Activated CD4-positive, alpha-beta T cell treated with anti-CD3 and anti-CD28 coated beads, Interleukin-2, amount 10 ng/mL, durations not matched to agents 7 days and 5 days (primary cell): ENCODE results near the gene WWC2. TPM values are rescaled to one million over a fixed set of nuclear protein-coding genes. Genes with fewer than 3 reads are reported as not detected.
A peak's percentile ranks its signal among the peaks of the same experiment; 100 is the strongest.

Source experiments
- CTCF ChIA-PET: fragments of 350-600 bp; sonication (Branson Sonifier 250); formaldehyde crosslinking; loops from one replicate; lab custom pipeline; 2021; ENCODE audit warnings: antibody characterized with exemption; lab: Charles Lee
- POLR2A ChIA-PET: fragments of 350-600 bp; sonication (Branson Sonifier 250); formaldehyde crosslinking; loops from one replicate; lab custom pipeline; 2021; ENCODE audit warnings: antibody characterized with exemption; lab: Charles Lee
- DNase-seq: peaks from one replicate; pipeline ENCODE4 v3.0.0-alpha.2; 2020
- H3K27ac Mint-ChIP-seq: one replicate; pipeline ENCODE4 v1.8.0; 2021; ENCODE audit warnings: mild to moderate bottlenecking, moderate library complexity, mixed read lengths
- H3K27me3 Mint-ChIP-seq: one replicate; pipeline ENCODE4 v1.8.0; 2021; ENCODE audit warnings: mixed read lengths
- H3K36me3 Mint-ChIP-seq: one replicate; pipeline ENCODE4 v1.8.0; 2021; ENCODE audit warnings: low read depth, mixed read lengths
- H3K4me1 Mint-ChIP-seq: one replicate; pipeline ENCODE4 v1.8.0; 2021; ENCODE audit warnings: mixed read lengths
- H3K4me3 Mint-ChIP-seq: one replicate; pipeline ENCODE4 v1.8.0; 2021; ENCODE audit warnings: mild to moderate bottlenecking, moderate library complexity, mixed read lengths
- H3K9me3 Mint-ChIP-seq: one replicate; pipeline ENCODE4 v1.8.0; 2021; ENCODE audit warnings: mixed read lengths
- total RNA-seq, 2 experiments: library from RNA; stranded (reverse); gene quantifications; one replicate each; pipeline ENCODE4 v1.2.3, GENCODE V29; 2021

The WWC2 gene
- total RNA-seq, 2 experiments from 2014 or later, result 0.25 to 0.52 TPM

DNA sequence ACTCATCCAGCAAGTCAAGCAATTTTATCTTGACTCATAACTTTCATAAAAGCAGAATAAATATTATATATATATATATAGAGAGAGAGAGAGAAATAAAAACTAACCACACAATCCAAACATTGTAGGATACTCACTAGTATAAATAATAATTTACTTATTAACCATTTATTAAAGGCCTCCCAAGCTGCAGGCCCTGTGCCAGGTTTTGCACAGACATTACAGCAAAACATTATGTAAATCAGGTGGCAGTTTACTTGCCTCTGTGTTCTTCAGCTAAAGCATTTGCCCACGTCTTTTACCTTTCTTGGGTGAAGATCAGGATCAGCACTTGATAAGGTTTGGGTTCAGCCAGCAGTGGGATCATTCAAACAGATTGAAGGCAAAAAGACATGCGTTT lies 145.4 kb downstream of the WWC2 start:
- H3K4me3 Mint-ChIP-seq, result no peak overlapping the region
- ChIA-PET POLR2A (no interaction called here), CTCF (no interaction called here)
- no peaks in the 10 kb centered on the region for H3K36me3 Mint-ChIP-seq
- peaks cover 2% of the 10 kb centered on the region for H3K27me3 Mint-ChIP-seq
- H3K27ac Mint-ChIP-seq, result no peak overlapping the region
- no peaks in the 10 kb centered on the region for H3K4me1 Mint-ChIP-seq
- DNase-seq, result no peak
- no peaks in the 10 kb centered on the region for H3K9me3 Mint-ChIP-seq

DNA sequence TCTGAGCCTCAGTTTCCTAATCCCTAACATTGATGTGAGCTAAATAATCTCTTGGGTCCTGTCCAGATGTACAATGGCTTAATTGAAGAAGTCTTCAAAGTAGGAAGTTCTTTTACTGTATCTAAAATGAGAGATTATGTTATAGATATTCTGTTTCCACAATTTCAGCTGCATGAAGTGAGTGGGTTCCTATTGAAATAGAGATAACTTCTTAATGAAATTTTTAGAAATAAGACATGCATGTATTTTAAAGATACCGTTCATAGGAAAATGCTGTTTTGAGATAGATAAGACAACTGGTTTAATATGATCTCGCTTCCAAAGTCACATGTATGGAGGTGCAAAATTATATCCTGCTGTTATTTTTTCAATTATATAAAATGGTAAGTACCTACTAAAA lies 149.1 kb downstream of the WWC2 start:
- Mint-ChIP-seq H3K36me3 (no peaks in the 10 kb centered on the region), H3K9me3 (no peaks in the 10 kb centered on the region), H3K4me3 (no peak overlapping the region), H3K27me3 (peaks cover 3% of the 10 kb centered on the region), H3K27ac (no peak overlapping the region), H3K4me1 (no peaks in the 10 kb centered on the region)
- no peak for DNase-seq
- ChIA-PET POLR2A (no interaction called here), CTCF (interaction anchor here (1.0 to 1.5 kb wide), 2 partner anchors 14 to 310 kb away, joined by 3 to 4 read pairs; no protein-coding TSS in a partner anchor)

- no peaks in the 10 kb centered on the region for H3K4me1 Mint-ChIP-seq
- ChIA-PET POLR2A (no interaction called here), CTCF (interaction anchor here (0.6 to 3.0 kb wide), 9 partner anchors 10 to 1412 kb away, joined by 3 to 10 read pairs (median 4); no protein-coding TSS in a partner anchor)
- no peak overlapping the region for H3K4me3 Mint-ChIP-seq
- H3K27ac Mint-ChIP-seq, result no peak overlapping the region
- no peaks in the 10 kb centered on the region for H3K36me3 Mint-ChIP-seq
- peaks cover 3% of the 10 kb centered on the region for H3K27me3 Mint-ChIP-seq
- peak; percentile 18 for DNase-seq
- H3K9me3 Mint-ChIP-seq, result no peaks in the 10 kb centered on the region
Measured at GRCh38 chr4:183249854-183250253, 150.8 kb downstream of the WWC2 start.

DNA sequence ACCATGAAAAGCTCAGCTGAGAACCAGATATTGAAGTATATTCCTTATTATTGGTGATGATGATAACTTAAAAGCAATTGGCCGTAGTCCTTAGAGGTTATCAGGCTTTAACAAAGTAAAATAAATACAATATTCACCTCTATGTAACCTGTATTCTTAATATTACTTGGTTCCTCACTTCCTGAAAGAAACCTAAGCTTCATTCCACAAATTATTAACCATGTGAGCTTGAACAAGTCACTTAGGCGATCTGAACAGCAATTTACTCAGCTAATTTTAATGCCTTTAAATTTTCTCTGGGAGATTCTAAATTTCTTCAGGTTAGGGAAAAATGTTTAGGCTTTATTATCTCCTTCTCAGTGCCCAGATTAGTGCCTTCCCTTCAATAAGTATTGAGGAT lies 151.8 kb downstream of the WWC2 start:
- no peak overlapping the region for H3K27ac Mint-ChIP-seq
- no peak for DNase-seq
- peaks cover 5% of the 10 kb centered on the region for H3K27me3 Mint-ChIP-seq
- no peaks in the 10 kb centered on the region for H3K36me3 Mint-ChIP-seq
- POLR2A ChIA-PET, result no interaction called here
- no peaks in the 10 kb centered on the region for H3K9me3 Mint-ChIP-seq
- no peaks in the 10 kb centered on the region for H3K4me1 Mint-ChIP-seq
- H3K4me3 Mint-ChIP-seq, result no peak overlapping the region
- CTCF ChIA-PET, result interaction anchor here (0.6 to 3.0 kb wide), 6 partner anchors 11 to 787 kb away, joined by 3 to 10 read pairs (median 4); no protein-coding TSS in a partner anchor

DNA sequence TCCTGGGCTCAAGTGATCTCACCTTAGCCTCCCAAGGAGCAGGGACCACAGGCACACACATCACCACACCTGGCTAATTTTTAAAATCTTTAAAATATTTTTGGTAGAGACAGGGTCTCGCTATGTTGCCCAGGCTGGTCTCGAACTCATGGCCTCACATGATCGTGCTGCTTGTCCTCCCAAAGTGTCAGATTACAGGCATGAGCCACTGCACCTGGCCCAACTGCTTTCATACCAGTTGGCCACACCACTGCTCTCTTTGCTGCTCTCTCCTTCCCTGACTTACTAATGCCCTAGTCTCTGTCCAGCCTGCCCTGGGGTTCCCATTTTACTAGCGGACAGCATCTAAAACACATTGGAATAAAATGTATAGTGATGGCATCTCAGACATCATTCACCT lies 153.9 kb downstream of the WWC2 start:
- POLR2A ChIA-PET, result no interaction called here
- peaks cover 5% of the 10 kb centered on the region for H3K27me3 Mint-ChIP-seq
- no peaks in the 10 kb centered on the region for H3K9me3 Mint-ChIP-seq
- CTCF ChIA-PET, result interaction anchor here (1.1 to 1.3 kb wide), 2 partner anchors 316 to 335 kb away, joined by 3 read pairs; no protein-coding TSS in a partner anchor
- no peaks in the 10 kb centered on the region for H3K36me3 Mint-ChIP-seq
- no peaks in the 10 kb centered on the region for H3K4me1 Mint-ChIP-seq
- DNase-seq, result no peak
- no peak overlapping the region for H3K27ac Mint-ChIP-seq
- no peak overlapping the region for H3K4me3 Mint-ChIP-seq

GRCh38 chr4:183253451-183253850 lies 154.4 kb downstream of the WWC2 start:
- no peak overlapping the region for H3K4me3 Mint-ChIP-seq
- H3K36me3 Mint-ChIP-seq, result no peaks in the 10 kb centered on the region
- no peak for DNase-seq
- no peaks in the 10 kb centered on the region for H3K9me3 Mint-ChIP-seq
- ChIA-PET POLR2A (interaction anchor here (0.7 kb wide), 1 partner anchor 36 kb away, joined by 3 read pairs; no protein-coding TSS in a partner anchor), CTCF (interaction anchor here (0.5 to 1.6 kb wide), 6 partner anchors 9 to 1944 kb away, joined by 3 read pairs; no protein-coding TSS in a partner anchor)
- no peak overlapping the region for H3K27ac Mint-ChIP-seq
- H3K4me1 Mint-ChIP-seq, result no peaks in the 10 kb centered on the region
- peaks cover 5% of the 10 kb centered on the region for H3K27me3 Mint-ChIP-seq

DNA sequence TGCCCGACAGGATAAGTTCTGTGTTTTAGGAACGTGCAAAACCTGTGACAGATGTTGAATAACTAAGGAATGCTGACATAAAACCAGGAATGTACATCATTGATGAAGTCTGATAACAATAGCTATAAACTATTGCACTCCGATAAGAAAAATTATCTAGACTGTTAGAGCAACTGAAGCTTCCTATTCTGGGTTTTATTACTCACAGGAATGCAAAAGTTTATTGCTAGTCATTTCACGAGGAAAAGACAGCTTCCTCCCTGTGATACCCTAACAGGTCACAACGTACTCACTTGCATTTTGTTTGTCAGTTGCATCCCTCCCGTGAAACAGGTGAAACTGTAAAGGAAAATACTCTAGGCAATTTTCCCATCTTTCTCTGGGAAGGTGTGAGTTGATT lies 155.1 kb downstream of the WWC2 start:
- H3K4me3 Mint-ChIP-seq, result no peak overlapping the region
- DNase-seq, result no peak
- POLR2A ChIA-PET, result interaction anchor here (0.7 kb wide), 1 partner anchor 35 kb away, joined by 3 read pairs; no protein-coding TSS in a partner anchor

DNA sequence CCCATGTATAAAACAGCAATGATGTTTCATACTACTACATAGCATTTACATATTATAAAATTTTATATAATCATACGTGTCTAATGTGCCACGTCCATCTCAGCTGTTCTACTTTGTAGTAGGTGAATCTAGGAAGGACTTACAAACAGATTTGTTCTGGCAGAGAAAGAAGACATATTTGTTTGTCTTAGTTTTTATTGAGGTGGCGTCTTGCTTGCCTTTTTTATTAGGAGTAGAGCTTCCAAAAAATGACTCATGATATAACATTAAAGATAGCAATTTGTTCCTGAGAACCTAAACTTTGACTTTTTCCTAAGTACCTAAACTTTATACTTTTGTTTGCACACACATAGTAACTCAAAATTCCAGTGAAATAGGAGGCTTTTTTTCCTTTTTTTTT lies 156.4 kb downstream of the WWC2 start:
- Mint-ChIP-seq H3K4me1 (no peaks in the 10 kb centered on the region), H3K4me3 (no peak overlapping the region), H3K27ac (no peak overlapping the region), H3K27me3 (peaks cover 2% of the 10 kb centered on the region), H3K36me3 (no peaks in the 10 kb centered on the region), H3K9me3 (no peaks in the 10 kb centered on the region)
- POLR2A ChIA-PET, result no interaction called here
- CTCF ChIA-PET, result interaction anchor here (1.3 kb wide), 2 partner anchors 152 to 318 kb away, joined by 3 to 5 read pairs; no protein-coding TSS in a partner anchor
- DNase-seq, result no peak

More for the DNA sequence above, 155.1 kb downstream of the WWC2 start:
- Mint-ChIP-seq H3K27ac (no peak overlapping the region), H3K9me3 (no peaks in the 10 kb centered on the region), H3K27me3 (peaks cover 5% of the 10 kb centered on the region), H3K36me3 (no peaks in the 10 kb centered on the region), H3K4me1 (no peaks in the 10 kb centered on the region)
- CTCF ChIA-PET, result interaction anchor here (0.9 to 1.6 kb wide), 3 partner anchors 8 to 317 kb away, joined by 3 read pairs; no protein-coding TSS in a partner anchor

DNA sequence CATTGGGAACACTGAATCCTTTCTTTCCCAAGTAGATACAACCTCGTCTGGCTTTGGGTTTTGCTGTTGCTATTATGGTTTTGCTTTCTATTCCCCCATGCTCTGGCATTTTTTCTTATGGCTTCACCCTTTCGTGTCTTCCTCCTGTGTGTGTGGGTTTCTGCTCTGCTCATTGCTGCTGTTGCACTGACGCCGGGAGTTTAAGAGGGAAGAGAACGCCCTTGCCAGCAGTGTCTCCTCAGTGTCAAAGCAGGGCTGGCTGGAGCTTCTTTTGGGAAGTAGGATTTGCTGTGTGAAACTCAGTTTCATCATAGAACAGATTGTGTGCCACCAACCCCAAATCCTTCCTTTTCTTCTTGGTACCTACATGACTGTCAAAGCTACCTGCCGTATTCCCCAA lies 157.3 kb downstream of the WWC2 start:
- DNase-seq, result no peak
- Mint-ChIP-seq H3K27ac (no peak overlapping the region), H3K4me3 (no peak overlapping the region), H3K27me3 (peaks cover 2% of the 10 kb centered on the region), H3K4me1 (no peaks in the 10 kb centered on the region), H3K9me3 (no peaks in the 10 kb centered on the region), H3K36me3 (no peaks in the 10 kb centered on the region)
- ChIA-PET POLR2A (no interaction called here), CTCF (interaction anchor here (0.5 to 1.3 kb wide), 4 partner anchors 151 to 319 kb away, joined by 3 to 6 read pairs (median 4); no protein-coding TSS in a partner anchor)

DNA sequence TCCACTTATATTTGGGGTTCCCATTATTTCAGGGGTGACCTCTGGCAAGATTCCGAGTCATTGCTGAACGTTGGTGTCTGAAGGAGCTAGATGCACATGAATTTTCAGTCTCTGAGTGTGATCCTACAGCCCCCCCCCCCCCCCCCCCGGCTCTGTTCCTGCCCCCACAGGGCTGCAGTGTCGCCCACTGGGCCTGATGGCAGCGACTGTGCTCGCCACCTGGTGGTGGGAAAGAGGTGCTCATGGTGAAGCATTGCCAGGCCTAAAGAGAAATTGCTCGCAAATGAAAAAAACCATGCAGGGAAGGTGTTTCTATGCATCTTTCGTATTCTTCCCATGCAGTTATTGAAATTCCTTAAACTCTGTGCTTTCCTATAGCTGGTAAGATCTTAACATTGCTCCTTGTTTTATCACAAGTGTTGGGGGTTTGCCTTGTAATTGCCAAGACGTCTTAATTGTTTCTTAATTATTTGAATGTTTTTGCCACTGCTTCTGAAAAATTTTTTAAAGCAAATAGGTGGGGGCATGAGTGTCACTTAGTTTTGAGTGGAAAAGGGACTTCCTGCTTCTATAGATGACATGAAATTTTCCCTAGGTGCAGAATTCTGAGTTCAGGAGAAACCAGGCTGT lies 157.8 kb downstream of the WWC2 start:
- H3K36me3 Mint-ChIP-seq, result no peaks in the 10 kb centered on the region
- ChIA-PET POLR2A (no interaction called here), CTCF (interaction anchor here (0.5 to 1.3 kb wide), 4 partner anchors 151 to 319 kb away, joined by 3 to 6 read pairs (median 4); no protein-coding TSS in a partner anchor)
- peaks cover under 1% of the 10 kb centered on the region for H3K4me1 Mint-ChIP-seq
- H3K4me3 Mint-ChIP-seq, result no peak overlapping the region
- no peaks in the 10 kb centered on the region for H3K9me3 Mint-ChIP-seq
- peaks cover 2% of the 10 kb centered on the region for H3K27me3 Mint-ChIP-seq
- peak; percentile 44 for DNase-seq
- H3K27ac Mint-ChIP-seq, result no peak overlapping the region

DNA sequence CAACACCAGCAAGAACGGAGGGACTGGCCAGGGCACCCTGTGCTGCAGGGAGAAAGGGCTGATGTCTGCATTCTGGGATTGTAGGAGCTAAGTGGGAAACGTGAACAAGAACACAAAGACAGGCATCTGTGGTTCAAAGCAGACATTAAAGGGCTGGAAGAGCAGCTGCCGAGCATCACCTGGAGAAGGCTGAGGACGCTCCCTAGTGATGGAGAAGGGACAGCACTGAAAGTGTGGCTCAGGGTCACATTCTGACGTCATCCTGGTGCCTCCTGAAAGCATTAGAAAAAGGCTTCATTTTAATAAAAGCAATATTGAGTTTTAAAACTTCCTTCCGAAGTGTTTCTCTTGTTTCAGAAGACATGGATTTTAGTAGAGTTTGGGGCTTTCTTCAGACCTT lies 158.8 kb downstream of the WWC2 start:
- ChIA-PET CTCF (no interaction called here), POLR2A (no interaction called here)
- H3K27ac Mint-ChIP-seq, result no peak overlapping the region
- peaks cover 2% of the 10 kb centered on the region for H3K27me3 Mint-ChIP-seq
- no peaks in the 10 kb centered on the region for H3K36me3 Mint-ChIP-seq
- H3K9me3 Mint-ChIP-seq, result no peaks in the 10 kb centered on the region
- peaks cover 7% of the 10 kb centered on the region for H3K4me1 Mint-ChIP-seq
- DNase-seq, result no peak
- H3K4me3 Mint-ChIP-seq, result no peak overlapping the region

- H3K4me3 Mint-ChIP-seq, result no peak overlapping the region
- H3K27me3 Mint-ChIP-seq, result no peaks in the 10 kb centered on the region
- H3K36me3 Mint-ChIP-seq, result no peaks in the 10 kb centered on the region
- no peak overlapping the region for H3K27ac Mint-ChIP-seq
- CTCF ChIA-PET, result interaction anchor here (1.6 to 3.9 kb wide), 3 partner anchors 15 to 323 kb away, joined by 3 to 17 read pairs (median 5); no protein-coding TSS in a partner anchor
- POLR2A ChIA-PET, result no interaction called here
- no peaks in the 10 kb centered on the region for H3K9me3 Mint-ChIP-seq
- H3K4me1 Mint-ChIP-seq, result peaks cover 7% of the 10 kb centered on the region
- no peak for DNase-seq
Measured at GRCh38 chr4:183260491-183261151, 161.6 kb downstream of the WWC2 start.
